Sigmoid colon (tissue), 7 donors: Measurements from ENCODE around the gene CHIT1. TPM values are rescaled to one million over a fixed set of nuclear protein-coding genes. Genes with fewer than 3 reads are reported as not detected.
A peak's percentile ranks its signal among the peaks of the same experiment; 100 is the strongest.

Experiments
- DNase-seq: peaks from one replicate; pipeline ENCODE4 v3.0.0-alpha.2; 2019
- H3K27ac ChIP-seq, 4 donors: fragments of 200-600 bp; sonication (generic); one replicate each; pipeline ENCODE4 v1.5.1; 2016 to 2019; ENCODE audit warnings: mild to moderate bottlenecking in 1 of 4
- H3K27me3 ChIP-seq, 3 donors: fragments of 200-600 bp; sonication (generic); one replicate each; pipeline ENCODE4 v1.5.1; 2019; ENCODE audit warnings: mild to moderate bottlenecking in 1 of 3
- H3K36me3 ChIP-seq, 4 donors: fragments of 200-600 bp; sonication (generic); one replicate each; pipeline ENCODE4 v1.5.1; 2016 to 2019
- H3K4me1 ChIP-seq, 4 donors: fragments of 200-600 bp; sonication (generic); one replicate each; pipeline ENCODE4 v1.5.1; 2017 to 2019
- H3K4me3 ChIP-seq, 4 donors: fragments of 200-600 bp; sonication (generic); one replicate each; pipeline ENCODE4 v1.5.1; 2017 to 2019; ENCODE audit warnings: mild to moderate bottlenecking in 2 of 4, moderate library complexity in 1 of 4
- H3K9me3 ChIP-seq, 4 donors: fragments of 200-600 bp in 3 of 4; sonication (generic) in 3 of 4; one replicate each; pipeline versions ENCODE4 v1.5.1 to v1.6.1; 2013 to 2019
- EP300 ChIP-seq, 4 donors: sonication (generic); formaldehyde crosslinking; IDR thresholded peaks; one replicate each; pipeline ENCODE4 v1.6.1; 2017; ENCODE audit warnings: antibody characterized with exemption in 4 of 4
- POLR2A ChIP-seq, 2 donors: fragments of 450-650 bp; IDR thresholded peaks; one replicate each; pipeline ENCODE4 v1.6.1; 2016; ENCODE audit warnings: antibody characterized with exemption in 2 of 2, mild to moderate bottlenecking in 2 of 2, moderate library complexity in 2 of 2
- POLR2AphosphoS5 ChIP-seq, 4 donors: sonication (generic); formaldehyde crosslinking; IDR thresholded peaks; one replicate each; pipeline ENCODE4 v1.6.1; 2017; ENCODE audit warnings: antibody characterized with exemption in 4 of 4
- WGBS, 2 donors: extraction: QIAGEN DNeasy Blood & Tissue Kit; methylation state at CpG; one replicate each; pipeline ENCODE4 v1.1.7; 2013; 5-methylcytosine and 5-hydroxymethylcytosine counted together
- intact Hi-C: fragments of 100-400 bp; cut with DNase I; formaldehyde crosslinking; loops from one replicate; pipeline ENCODE4 v1.15.1; 2023
- polyA plus RNA-seq, 3 donors: library from polyadenylated mRNA; stranded (reverse); fragments of 200-250 nt; gene quantifications; one replicate each; pipeline ENCODE4 v1.2.3, GENCODE V29; 2013
- total RNA-seq, 4 donors: library from RNA; depleted of rRNA; stranded (reverse); fragments of >200 nt; gene quantifications; one replicate each; pipeline ENCODE4 v1.1.0, GENCODE V29; 2016
- TF ChIP-seq, protein P1 (sequence below), 4 experiments: fragments of 450-650 bp in 3 of 4; fragments of 200-600 bp in 1 of 4; IDR thresholded peaks; one replicate each; pipeline ENCODE4 v1.5.1; 2016 to 2019; ENCODE audit warnings: antibody characterized with exemption in 4 of 4, mild to moderate bottlenecking in 3 of 4, moderate library complexity in 2 of 4
- donor health status: healthy with polysubstance abuse.
- donor health status: Bipolar disorder and iron deficiency.
- donor health status: healthy.

The CHIT1 gene
- total and polyA plus RNA-seq, 7 donors = 0.98 TPM; not detected in 6

DNA sequence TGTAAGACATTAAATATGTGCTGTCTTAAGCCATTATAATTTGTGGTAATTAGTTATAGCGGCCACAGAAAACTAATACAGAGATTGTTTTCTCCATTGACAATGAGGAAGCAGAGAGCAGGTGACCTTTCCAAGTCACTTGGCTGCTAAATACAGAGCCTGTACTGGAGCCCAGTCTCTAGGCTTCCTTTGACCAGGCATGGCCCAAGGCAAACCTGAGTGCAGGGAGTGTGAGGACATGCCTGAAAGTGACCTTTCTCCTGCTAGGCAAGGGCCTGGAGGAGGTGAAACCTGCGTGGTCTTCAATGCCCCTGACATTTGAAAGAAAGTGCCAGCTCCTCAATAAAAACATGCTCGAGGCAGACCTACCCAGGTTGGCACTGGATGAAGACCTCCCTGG lies 30.5 kb downstream of the CHIT1 start:
- no peak overlapping the region for H3K4me3 ChIP-seq
- no peaks in the 10 kb centered on the region for H3K4me1 ChIP-seq
- TF ChIP-seq EP300 (IDR thresholded peaks at IDR 0.05) (no peak), POLR2AphosphoS5 (IDR thresholded peaks at IDR 0.05) (no peak), POLR2A (IDR thresholded peaks at IDR 0.05) (no peak)
- TF ChIP-seq, protein P1, sequence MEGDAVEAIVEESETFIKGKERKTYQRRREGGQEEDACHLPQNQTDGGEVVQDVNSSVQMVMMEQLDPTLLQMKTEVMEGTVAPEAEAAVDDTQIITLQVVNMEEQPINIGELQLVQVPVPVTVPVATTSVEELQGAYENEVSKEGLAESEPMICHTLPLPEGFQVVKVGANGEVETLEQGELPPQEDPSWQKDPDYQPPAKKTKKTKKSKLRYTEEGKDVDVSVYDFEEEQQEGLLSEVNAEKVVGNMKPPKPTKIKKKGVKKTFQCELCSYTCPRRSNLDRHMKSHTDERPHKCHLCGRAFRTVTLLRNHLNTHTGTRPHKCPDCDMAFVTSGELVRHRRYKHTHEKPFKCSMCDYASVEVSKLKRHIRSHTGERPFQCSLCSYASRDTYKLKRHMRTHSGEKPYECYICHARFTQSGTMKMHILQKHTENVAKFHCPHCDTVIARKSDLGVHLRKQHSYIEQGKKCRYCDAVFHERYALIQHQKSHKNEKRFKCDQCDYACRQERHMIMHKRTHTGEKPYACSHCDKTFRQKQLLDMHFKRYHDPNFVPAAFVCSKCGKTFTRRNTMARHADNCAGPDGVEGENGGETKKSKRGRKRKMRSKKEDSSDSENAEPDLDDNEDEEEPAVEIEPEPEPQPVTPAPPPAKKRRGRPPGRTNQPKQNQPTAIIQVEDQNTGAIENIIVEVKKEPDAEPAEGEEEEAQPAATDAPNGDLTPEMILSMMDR (IDR thresholded peaks at IDR 0.05) = no peak
- intact Hi-C loops = no loop called here
- no peaks in the 10 kb centered on the region for H3K36me3 ChIP-seq
- H3K27me3 ChIP-seq = no peaks in the 10 kb centered on the region
- H3K9me3 ChIP-seq = no peaks in the 10 kb centered on the region
- peak overlapping the region in 1 of 4 donors; percentile 66 for H3K27ac ChIP-seq
- no peak for DNase-seq
- 78 to 87% methylated on average over 3 of the region's 3 CpGs for WGBS, 2 donors

DNA sequence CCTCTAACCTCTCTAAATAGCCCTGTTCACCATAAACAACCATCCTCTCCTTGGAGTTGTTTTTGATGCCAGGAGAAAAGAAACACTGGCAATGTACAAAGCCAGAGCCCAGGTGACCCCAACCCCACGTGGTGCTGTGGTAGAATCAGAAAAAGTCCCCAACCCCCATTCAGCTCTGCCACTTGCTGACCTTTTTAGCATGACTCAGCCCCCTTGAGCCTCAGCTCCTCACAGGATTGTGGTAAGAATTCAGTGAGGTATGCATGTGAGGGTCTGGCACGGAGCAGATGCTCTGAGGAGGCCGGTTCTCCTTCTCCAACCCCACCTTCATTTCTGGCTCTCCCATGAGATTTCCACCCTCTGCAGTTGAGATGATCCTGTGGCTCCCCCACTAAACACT lies 31.8 kb downstream of the CHIT1 start:
- intact Hi-C loops = no loop called here
- Histone ChIP-seq H3K4me3 (no peak overlapping the region), H3K4me1 (no peaks in the 10 kb centered on the region), H3K36me3 (no peaks in the 10 kb centered on the region), H3K9me3 (no peaks in the 10 kb centered on the region), H3K27me3 (no peaks in the 10 kb centered on the region), H3K27ac (no peak overlapping the region)
- no peak for TF ChIP-seq POLR2A (IDR thresholded peaks at IDR 0.05)
- TF ChIP-seq POLR2AphosphoS5 (IDR thresholded peaks at IDR 0.05) = no peak
- TF ChIP-seq, protein P1 (IDR thresholded peaks at IDR 0.05) = no peak
- TF ChIP-seq EP300 (IDR thresholded peaks at IDR 0.05) = no peak
- DNase-seq = peak; percentile 24
- WGBS, 2 donors = 44 to 65% methylated on average over 3 of the region's 3 CpGs

DNA sequence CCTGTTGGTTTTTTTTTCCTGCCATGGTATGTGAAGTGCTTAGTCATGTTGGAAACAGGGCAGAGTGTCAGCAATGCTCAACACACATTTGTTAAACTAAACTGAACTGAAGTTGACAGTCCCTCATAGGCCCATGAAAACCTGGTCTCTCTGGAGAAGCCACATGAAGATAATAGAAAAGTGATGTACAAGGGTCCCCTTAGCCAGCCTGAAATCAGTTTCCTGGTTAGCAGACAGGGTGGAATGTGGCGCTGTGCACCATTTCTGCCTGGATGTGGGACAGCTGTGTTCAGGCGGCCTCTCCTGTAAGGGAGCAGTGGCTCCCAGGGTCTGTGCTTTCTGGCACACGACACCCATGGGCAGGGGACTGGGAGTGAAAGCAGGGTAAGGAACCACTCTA lies 33.1 kb downstream of the CHIT1 start:
- Histone ChIP-seq H3K27me3 (no peaks in the 10 kb centered on the region), H3K4me3 (no peak overlapping the region), H3K27ac (no peak overlapping the region), H3K4me1 (no peaks in the 10 kb centered on the region), H3K36me3 (no peaks in the 10 kb centered on the region), H3K9me3 (no peaks in the 10 kb centered on the region)
- whole genome bisulfite sequencing, 2 donors = 90% methylated on average over 3 of the region's 3 CpGs
- TF ChIP-seq POLR2AphosphoS5 (IDR thresholded peaks at IDR 0.05) (no peak), POLR2A (IDR thresholded peaks at IDR 0.05) (no peak), EP300 (IDR thresholded peaks at IDR 0.05) (no peak)
- TF ChIP-seq, protein P1 (IDR thresholded peaks at IDR 0.05) = no peak
- intact Hi-C loops = no loop called here
- peak; percentile 34 for DNase-seq

DNA sequence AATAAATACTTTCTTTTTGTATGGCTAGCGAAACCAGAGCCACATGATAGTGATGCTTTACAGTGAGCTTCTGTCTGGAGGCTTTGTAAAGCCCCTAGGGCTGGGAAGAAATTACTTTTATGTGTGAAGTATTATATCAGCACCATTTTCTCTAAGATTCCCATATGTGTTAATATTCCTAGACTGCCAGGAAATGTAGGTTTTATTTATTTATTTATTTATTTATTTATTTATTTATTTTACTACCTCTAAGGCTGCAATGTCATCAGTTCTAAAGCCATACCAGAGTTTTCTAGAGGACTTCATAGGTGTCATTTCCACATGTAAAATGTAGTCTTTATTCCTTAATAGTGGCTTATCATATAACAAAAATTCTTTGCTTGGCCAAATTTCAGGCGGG lies 38.5 kb downstream of the CHIT1 start:
- peaks cover 0 to 3% (median 0%) of the 10 kb centered on the region in 4 donors for H3K9me3 ChIP-seq
- H3K36me3 ChIP-seq = no peaks in the 10 kb centered on the region
- intact Hi-C loops = no loop called here
- WGBS, 2 donors = 96 to 97% methylated on average over 2 of the region's 2 CpGs
- no peak overlapping the region for H3K27ac ChIP-seq
- TF ChIP-seq POLR2AphosphoS5 (IDR thresholded peaks at IDR 0.05) (no peak), POLR2A (IDR thresholded peaks at IDR 0.05) (no peak), EP300 (IDR thresholded peaks at IDR 0.05) (no peak)
- TF ChIP-seq, protein P1 (IDR thresholded peaks at IDR 0.05) = no peak
- H3K4me3 ChIP-seq = no peak overlapping the region
- no peak for DNase-seq
- H3K4me1 ChIP-seq = no peaks in the 10 kb centered on the region
- no peaks in the 10 kb centered on the region for H3K27me3 ChIP-seq

DNA sequence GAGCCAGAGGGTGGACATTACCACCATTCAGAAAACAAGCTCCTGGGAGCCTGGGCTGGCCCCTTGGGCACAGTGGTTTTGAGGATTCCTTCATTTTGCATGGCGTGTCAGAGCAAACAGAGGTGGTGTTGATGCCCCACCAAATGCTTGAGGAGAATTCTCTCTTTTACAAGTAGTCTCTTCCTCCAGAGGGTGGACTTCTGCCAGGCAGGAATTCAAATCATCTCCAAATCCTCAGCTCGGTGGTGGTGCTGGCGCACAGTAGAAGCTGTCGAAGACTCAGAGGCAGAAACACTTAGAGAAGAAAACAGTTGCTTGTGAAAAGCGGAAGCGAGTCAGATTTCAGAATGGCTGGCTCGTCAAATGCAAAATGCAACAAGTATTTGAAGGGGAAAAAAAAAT lies 39.5 kb downstream of the CHIT1 start:
- Histone ChIP-seq H3K27me3 (no peaks in the 10 kb centered on the region), H3K9me3 (peaks cover 0 to 3% (median 0%) of the 10 kb centered on the region in 4 donors), H3K36me3 (no peaks in the 10 kb centered on the region), H3K4me1 (no peaks in the 10 kb centered on the region), H3K4me3 (no peak overlapping the region), H3K27ac (no peak overlapping the region)
- TF ChIP-seq POLR2A (IDR thresholded peaks at IDR 0.05) (no peak), POLR2AphosphoS5 (IDR thresholded peaks at IDR 0.05) (no peak), EP300 (IDR thresholded peaks at IDR 0.05) (no peak)
- TF ChIP-seq, protein P1 (IDR thresholded peaks at IDR 0.05) = no peak
- intact Hi-C loops = no loop called here
- 71 to 90% methylated on average over 7 of the region's 7 CpGs for WGBS, 2 donors
- DNase-seq = peak; percentile 40
